HepG2 (cell line): ENCODE measurements around the gene TMEM33. TPM values are rescaled to one million over a fixed set of nuclear protein-coding genes. Genes with fewer than 3 reads are reported as not detected.

Experiments
- ATAC-seq: fragments of 200-7000 bp; cut with Tn5 transposase; 3 replicates; pipeline ENCODE4 v1.9.1; 2020; ENCODE audit warnings: mild to moderate bottlenecking, moderate library complexity
- BruUV-seq: library from RNA; stranded (reverse); fragments of 400-500 nt; replicated peaks from 2 replicates; lab custom pipeline; 2021; lab: Mats Ljungman, UMichigan
- CTCF ChIA-PET: fragments of 300-600 bp; formaldehyde crosslinking; extraction: SDS; loops from one replicate; lab custom pipeline; 2021; ENCODE audit warnings: low total read pairs, inconsistent platforms, low intra/inter-chr PET ratio; lab: Yijun Ruan, JAX
- POLR2A ChIA-PET: fragments of 350-600 bp; sonication (Branson Sonifier 250); formaldehyde crosslinking; loops from one replicate; lab custom pipeline; 2020; ENCODE audit warnings: antibody characterized with exemption, inconsistent platforms; lab: Yijun Ruan, JAX
- DNase-seq: peaks from one replicate; pipeline ENCODE4 v3.0.0-alpha.2; 2015; ENCODE audit warnings: low spot score
- FAIRE-seq: peaks from 3 replicates; lab custom pipeline; 2011; peaks lifted over from hg19 to GRCh38; lab: Jason Lieb, UNC
- H2AFZ ChIP-seq: one replicate; pipeline ENCODE4 v1.6.1; 2011; ENCODE audit warnings: low read length, inconsistent platforms
- H3K27ac ChIP-seq: fragments of 300-600 bp; 3 replicates; pipeline ENCODE4 v1.8.0; 2011; ENCODE audit warnings: mixed run types, mild to moderate bottlenecking, mixed read lengths, low read length, inconsistent platforms; ENCODE audit not compliant: insufficient read depth; ENCODE audit errors: extremely low read length
- H3K27me3 ChIP-seq, 2 experiments: fragments of 200-600 bp in 1 of 2; 2 replicates in 1 of 2; 3 replicates in 1 of 2; pipeline versions ENCODE4 v1.6.0 to v1.8.0; 2011; ENCODE audit warnings: low read length in 2 of 2, mild to moderate bottlenecking in 2 of 2, moderate library complexity in 2 of 2, inconsistent platforms in 1 of 2; ENCODE audit not compliant: insufficient read depth in 2 of 2, control insufficient read depth in 1 of 2
- H3K36me3 ChIP-seq, 2 experiments: fragments of 200-600 bp in 1 of 2; replicated peaks in 1 of 2; 2 replicates in 1 of 2; 3 replicates in 1 of 2; pipeline versions ENCODE4 v1.5.1 to v1.8.0; 2011; ENCODE audit warnings: low read length in 2 of 2, inconsistent platforms in 1 of 2; ENCODE audit not compliant: insufficient read depth in 2 of 2, control insufficient read depth in 1 of 2
- H3K4me1 ChIP-seq: 2 replicates; pipeline ENCODE4 v1.5.1; 2012; ENCODE audit warnings: low read length, inconsistent platforms; ENCODE audit not compliant: insufficient read depth
- H3K4me2 ChIP-seq: 2 replicates; pipeline ENCODE4 v1.6.0; 2011; ENCODE audit warnings: low read depth, low read length, inconsistent platforms
- H3K4me3 ChIP-seq, 3 experiments: fragments of 200-600 bp in 1 of 3; sonication (generic), shearing (Covaris generic) in 1 of 3; replicated peaks in 1 of 3; 2 replicates each; pipeline ENCODE4 v1.5.1; 2011 to 2016; ENCODE audit warnings: low read length in 3 of 3, inconsistent platforms in 2 of 3, low read depth in 2 of 3, mild to moderate bottlenecking in 2 of 3, control low read depth in 1 of 3, mixed read lengths in 1 of 3; ENCODE audit not compliant: insufficient read depth in 1 of 3
- H3K79me2 ChIP-seq: one replicate; pipeline ENCODE4 v1.6.1; 2011; ENCODE audit warnings: low read length, inconsistent platforms; ENCODE audit not compliant: insufficient read depth
- H3K9ac ChIP-seq: 2 replicates; pipeline ENCODE4 v1.6.0; 2011; ENCODE audit warnings: mild to moderate bottlenecking, low read depth, low read length, inconsistent platforms; ENCODE audit not compliant: insufficient read depth
- H3K9me3 ChIP-seq: 2 replicates; pipeline ENCODE4 v1.5.1; 2012; ENCODE audit warnings: mild to moderate bottlenecking, low read length
- H4K20me1 ChIP-seq: 2 replicates; pipeline ENCODE4 v1.6.0; 2011; ENCODE audit warnings: inconsistent platforms, mild to moderate bottlenecking, low read length, moderate library complexity; ENCODE audit not compliant: insufficient read depth
- FOXK2 ChIP-seq: fragments of 450-650 bp; IDR thresholded peaks from 2 replicates; pipeline ENCODE4 v1.6.1; 2016
- FOXO4 ChIP-seq: sonication (generic); formaldehyde crosslinking; conservative IDR thresholded peaks from 2 replicates; pipeline ENCODE4 v1.8.1; 2023; ENCODE audit warnings: missing genetic modification reagents
- MBD4 ChIP-seq: IDR thresholded peaks from 2 replicates; pipeline ENCODE4 v1.6.1; 2012; ENCODE audit warnings: low read length, inconsistent platforms, borderline replicate concordance
- TCF12 ChIP-seq, 2 experiments: fragments of 450-650 bp in 1 of 2; sonication (generic) in 1 of 2; formaldehyde crosslinking in 1 of 2; IDR thresholded peaks; 2 replicates each; pipeline versions ENCODE4 v1.6.1 to v1.8.0; 2017 to 2022; ENCODE audit warnings: antibody characterized with exemption in 1 of 2, mild to moderate bottlenecking in 1 of 2, missing genetic modification reagents in 1 of 2, moderate library complexity in 1 of 2
- TGIF2 ChIP-seq: IDR thresholded peaks from 2 replicates; pipeline ENCODE4 v1.6.1; 2016; ENCODE audit warnings: control low read depth, missing compliant biosample characterization
- ZBTB1 ChIP-seq: sonication (generic); formaldehyde crosslinking; IDR thresholded peaks from 2 replicates; pipeline ENCODE4 v1.4.0; 2020; ENCODE audit warnings: missing genetic modification reagents, borderline replicate concordance
- ZNF280B ChIP-seq: sonication (generic); formaldehyde crosslinking; IDR thresholded peaks from 2 replicates; pipeline ENCODE4 v1.5.0; 2020; ENCODE audit warnings: missing genetic modification reagents, mild to moderate bottlenecking, borderline replicate concordance
- ZNF333 ChIP-seq: sonication (generic); formaldehyde crosslinking; IDR thresholded peaks from 2 replicates; pipeline ENCODE4 v1.4.0; 2020; ENCODE audit warnings: mild to moderate bottlenecking, missing genetic modification reagents, borderline replicate concordance
- ZSCAN12 ChIP-seq: sonication (generic); formaldehyde crosslinking; IDR thresholded peaks from 2 replicates; pipeline ENCODE4 v1.9.0; 2021; ENCODE audit warnings: mild to moderate bottlenecking, missing genetic modification reagents
- WGBS: methylation state at CpG from one replicate; pipeline ENCODE4 v1.1.6; 2017; ENCODE audit warnings: low lambda C conversion rate; 5-methylcytosine and 5-hydroxymethylcytosine counted together
- in situ Hi-C: cut with HindIII; loops from 2 replicates; pipeline ENCODE4 v1.10.0; 2017; ENCODE audit warnings: low pct_unique_long_range_greater_than_20kb; ENCODE audit not compliant: extremely low pct_ligation_motif_present
- intact Hi-C: fragments of 100-400 bp; cut with micrococcal nuclease; formaldehyde crosslinking; loops from one replicate; pipeline ENCODE4 v1.10.0; 2022; ENCODE audit not compliant: unreplicated experiment
- polyA plus RNA-seq, 8 experiments: library from polyadenylated mRNA; depleted of rRNA in 3 of 8; stranded (reverse) in 7 of 8; unstranded in 1 of 8; fragments of >200 nt; fragmentation: Illumina TruSeq in 4 of 8; extraction: Trizol in 4 of 8; gene quantifications; 2 replicates each; pipeline versions ENCODE4 v1.2.1 to v1.2.3, GENCODE V29; 2011 to 2016; ENCODE audit warnings: low read depth in 4 of 8, missing spikeins in 1 of 8, mixed read lengths in 1 of 8; ENCODE audit not compliant: insufficient read depth in 1 of 8
- total RNA-seq, 5 experiments: library from RNA; depleted of rRNA; stranded (reverse); fragments of >200 nt; fragmentation: Illumina TruSeq; extraction: Trizol; gene quantifications; 2 replicates each; pipeline ENCODE4 v1.2.3, GENCODE V29; 2016; ENCODE audit warnings: low read depth in 1 of 5

Gene TMEM33
- total and polyA plus RNA-seq, 2 of the 13 experiments (the other 11 are each of a cell fraction or from before 2014, with no cell fraction given), result 36.1 to 66.6 TPM

GRCh38 chr4:41981456-41981855 lies 46.2 kb downstream of the TMEM33 start, which contains the start of gene DCAF4L1:
Gene DCAF4L1 (plus strand): TSS chr4:41981756. CDS start chr4:41981793, 37 bp downstream.
- no peak within 1 kb of the TSS for H3K4me2 ChIP-seq
- WGBS, result 88% methylated on average over 12 of the region's 12 CpGs
- H3K9ac ChIP-seq, result no peak within 1 kb of the TSS
- CTCF ChIA-PET, result no interaction called here
- in situ Hi-C loops (no loop called here), intact Hi-C loops (no loop called here)
- DNase-seq (no peak), FAIRE-seq (no peak), ATAC-seq (no peak)
- H4K20me1 ChIP-seq, result no peaks in the 10 kb centered on the region
- no peaks in the 10 kb centered on the region for H3K79me2 ChIP-seq
- H2AFZ ChIP-seq, result no peak within 1 kb of the TSS
- POLR2A ChIA-PET, result no interaction called here
- no peaks in the 10 kb centered on the region for H3K27me3 ChIP-seq
- H3K36me3 ChIP-seq, result no peaks in the 10 kb centered on the region
- peaks cover 11% of the 10 kb centered on the region; the same call in 1 of the 2 replicates for H3K4me1 ChIP-seq
- BruUV-seq, result no TSS peak
- TF ChIP-seq ZNF333 (no peak), MBD4 (no peak), TCF12 (IDR thresholded peaks at IDR 0.05) (no peak), TCF12 (CRISPR knock-in tag; IDR thresholded peaks at IDR 0.05) (no peak), FOXO4 (CRISPR knock-in tag) (no peak), FOXK2 (no peak), ZNF280B (CRISPR knock-in tag) (no peak), TGIF2 (CRISPR knock-in tag) (no peak), ZSCAN12 (CRISPR knock-in tag) (no peak), ZBTB1 (no peak)
- TF ChIP-seq, all 625 proteins: peak for 0
- Histone ChIP-seq H3K27ac (no peak within 1 kb of the TSS), H3K4me3 (no peak within 1 kb of the TSS), H3K9me3 (no peaks in the 10 kb centered on the region)
